ENCODE results near the gene BUB1.

The BUB1 gene

GRCh38 chr2:110674620-110675555 lies 3.0 kb downstream of the BUB1 start:
- H3K9me3 ChIP-seq, result no peaks in the 10 kb centered on the region
- peaks cover 25% of the 10 kb centered on the region for H3K36me3 ChIP-seq
- TF ChIP-seq, protein P1, sequence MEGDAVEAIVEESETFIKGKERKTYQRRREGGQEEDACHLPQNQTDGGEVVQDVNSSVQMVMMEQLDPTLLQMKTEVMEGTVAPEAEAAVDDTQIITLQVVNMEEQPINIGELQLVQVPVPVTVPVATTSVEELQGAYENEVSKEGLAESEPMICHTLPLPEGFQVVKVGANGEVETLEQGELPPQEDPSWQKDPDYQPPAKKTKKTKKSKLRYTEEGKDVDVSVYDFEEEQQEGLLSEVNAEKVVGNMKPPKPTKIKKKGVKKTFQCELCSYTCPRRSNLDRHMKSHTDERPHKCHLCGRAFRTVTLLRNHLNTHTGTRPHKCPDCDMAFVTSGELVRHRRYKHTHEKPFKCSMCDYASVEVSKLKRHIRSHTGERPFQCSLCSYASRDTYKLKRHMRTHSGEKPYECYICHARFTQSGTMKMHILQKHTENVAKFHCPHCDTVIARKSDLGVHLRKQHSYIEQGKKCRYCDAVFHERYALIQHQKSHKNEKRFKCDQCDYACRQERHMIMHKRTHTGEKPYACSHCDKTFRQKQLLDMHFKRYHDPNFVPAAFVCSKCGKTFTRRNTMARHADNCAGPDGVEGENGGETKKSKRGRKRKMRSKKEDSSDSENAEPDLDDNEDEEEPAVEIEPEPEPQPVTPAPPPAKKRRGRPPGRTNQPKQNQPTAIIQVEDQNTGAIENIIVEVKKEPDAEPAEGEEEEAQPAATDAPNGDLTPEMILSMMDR (IDR thresholded peaks at IDR 0.05), result no peak
- H3K27ac ChIP-seq, result no peak overlapping the region
- H3K27me3 ChIP-seq, result no peaks in the 10 kb centered on the region
- H3K4me3 ChIP-seq (ENCODE audit: low read depth in 1 of 2, low read length in 1 of 2), result no peak overlapping the region
- H3K4me1 ChIP-seq (ENCODE audit: control insufficient read depth in 1 of 2, insufficient read depth in 1 of 2, low read depth in 1 of 2, low read length in 1 of 2), result peaks cover 15 to 24% of the 10 kb centered on the region in 2 experiments

- Histone ChIP-seq H3K36me3 (peaks cover 37% of the 10 kb centered on the region), H3K27me3 (no peaks in the 10 kb centered on the region), H3K4me3 (ENCODE audit: low read depth in 1 of 2, low read length in 1 of 2) (no peak overlapping the region), H3K27ac (no peak overlapping the region), H3K4me1 (ENCODE audit: control insufficient read depth in 1 of 2, insufficient read depth in 1 of 2, low read depth in 1 of 2, low read length in 1 of 2) (peaks cover 8 to 10% of the 10 kb centered on the region in 2 experiments), H3K9me3 (no peaks in the 10 kb centered on the region)
- TF ChIP-seq, protein P1 (IDR thresholded peaks at IDR 0.05), result no peak
These were observed 4.7 kb downstream of the BUB1 start for GRCh38 chr2:110673201-110673600.

DNA sequence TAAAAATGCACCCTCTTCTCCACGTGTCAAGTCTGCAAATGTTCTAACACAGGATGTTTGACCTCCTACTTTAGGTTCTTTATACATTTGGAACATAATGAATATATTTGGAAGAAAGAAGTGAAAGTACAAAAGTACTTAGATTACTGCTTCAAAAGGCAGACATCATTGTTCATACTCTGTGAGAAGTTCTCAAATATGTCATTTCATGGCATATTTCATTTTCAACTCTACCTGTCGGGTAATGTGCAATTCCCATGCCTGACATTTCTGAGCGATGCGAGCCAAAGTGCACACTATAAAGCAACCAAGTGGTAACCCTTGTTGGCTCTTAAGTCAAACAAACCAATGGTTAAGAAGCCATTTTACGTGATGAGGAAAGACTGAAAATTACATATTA lies 7.0 kb downstream of the BUB1 start:
- no peaks in the 10 kb centered on the region for H3K27me3 ChIP-seq
- no peaks in the 10 kb centered on the region for H3K9me3 ChIP-seq
- peaks cover 58% of the 10 kb centered on the region for H3K36me3 ChIP-seq
- no peaks in the 10 kb centered on the region for H3K4me1 ChIP-seq (ENCODE audit: control insufficient read depth in 1 of 2, insufficient read depth in 1 of 2, low read depth in 1 of 2, low read length in 1 of 2)
- TF ChIP-seq, protein P1 (IDR thresholded peaks at IDR 0.05), result no peak
- H3K4me3 ChIP-seq (ENCODE audit: low read depth in 1 of 2, low read length in 1 of 2), result no peak overlapping the region
- no peak overlapping the region for H3K27ac ChIP-seq

DNA sequence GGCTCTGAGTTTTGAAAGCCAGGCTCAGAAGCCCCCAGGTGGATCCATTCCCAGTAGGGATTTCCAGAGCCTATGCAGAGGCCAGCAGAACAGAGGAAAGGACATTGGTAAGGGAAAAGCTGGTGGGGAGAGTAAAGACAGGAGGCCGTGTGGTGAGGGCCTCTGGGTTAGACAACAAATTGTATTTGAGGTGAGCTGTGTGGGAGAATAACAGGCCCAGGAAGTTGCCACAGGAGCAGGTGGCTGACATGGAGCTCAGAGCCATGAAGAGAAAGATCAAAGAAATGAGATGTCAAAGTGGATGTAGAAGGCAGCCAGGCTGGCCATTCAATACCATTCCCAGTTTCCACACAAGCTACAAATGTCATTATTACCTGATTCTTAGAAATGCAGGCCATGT lies 8.8 kb downstream of the BUB1 start:
- no peaks in the 10 kb centered on the region for H3K4me1 ChIP-seq (ENCODE audit: control insufficient read depth in 1 of 2, insufficient read depth in 1 of 2, low read depth in 1 of 2, low read length in 1 of 2)
- H3K36me3 ChIP-seq, result peaks cover 66% of the 10 kb centered on the region
- H3K27ac ChIP-seq, result no peak overlapping the region
- no peaks in the 10 kb centered on the region for H3K27me3 ChIP-seq
- H3K4me3 ChIP-seq (ENCODE audit: low read depth in 1 of 2, low read length in 1 of 2), result no peak overlapping the region
- TF ChIP-seq, protein P1 (IDR thresholded peaks at IDR 0.05), result no peak
- H3K9me3 ChIP-seq, result no peaks in the 10 kb centered on the region

DNA sequence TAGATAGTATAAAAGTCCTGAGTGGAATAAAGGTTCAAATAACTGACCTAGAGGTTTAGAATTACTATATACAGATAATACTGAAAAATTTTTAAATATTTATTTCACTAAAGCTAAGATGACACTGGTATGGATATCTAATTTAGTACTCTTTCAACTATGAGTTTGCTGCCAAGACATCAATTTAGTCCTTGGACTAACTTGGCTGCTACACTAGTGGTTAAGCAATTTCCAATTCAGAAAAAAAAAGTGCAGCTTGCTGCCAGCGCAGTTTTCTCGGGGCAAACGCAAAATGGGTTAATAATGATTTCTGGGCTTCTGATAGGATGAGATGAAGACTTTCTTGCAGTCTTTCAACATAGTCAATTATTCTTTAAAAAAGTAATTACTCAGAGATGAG lies 10.8 kb downstream of the BUB1 start:
- Histone ChIP-seq H3K27ac (no peak overlapping the region), H3K4me3 (ENCODE audit: low read depth in 1 of 2, low read length in 1 of 2) (no peak overlapping the region), H3K4me1 (ENCODE audit: control insufficient read depth in 1 of 2, insufficient read depth in 1 of 2, low read depth in 1 of 2, low read length in 1 of 2) (no peaks in the 10 kb centered on the region), H3K9me3 (no peaks in the 10 kb centered on the region), H3K27me3 (no peaks in the 10 kb centered on the region), H3K36me3 (peaks cover 56% of the 10 kb centered on the region)
- TF ChIP-seq, protein P1 (IDR thresholded peaks at IDR 0.05), result no peak

All from neutrophil (primary cell).